ENCODE results near the gene RNF150. TPM values are rescaled to one million over a fixed set of nuclear protein-coding genes. Genes with fewer than 3 reads are reported as not detected.

RNF150 gene
- total RNA-seq, 1 donor = 16.4 TPM

GRCh38 chr4:141021397-141022110 is 111.7 kb downstream of the RNF150 start:
- TF ChIP-seq CTCF (IDR thresholded peaks at IDR 0.05; ENCODE audit: insufficient read depth, low read depth, low read length) = no peak
- H3K4me3 ChIP-seq (ENCODE audit: low read depth, low read length) = no peak overlapping the region
- DNase-seq (ENCODE audit: low read depth) = no peak

DNA sequence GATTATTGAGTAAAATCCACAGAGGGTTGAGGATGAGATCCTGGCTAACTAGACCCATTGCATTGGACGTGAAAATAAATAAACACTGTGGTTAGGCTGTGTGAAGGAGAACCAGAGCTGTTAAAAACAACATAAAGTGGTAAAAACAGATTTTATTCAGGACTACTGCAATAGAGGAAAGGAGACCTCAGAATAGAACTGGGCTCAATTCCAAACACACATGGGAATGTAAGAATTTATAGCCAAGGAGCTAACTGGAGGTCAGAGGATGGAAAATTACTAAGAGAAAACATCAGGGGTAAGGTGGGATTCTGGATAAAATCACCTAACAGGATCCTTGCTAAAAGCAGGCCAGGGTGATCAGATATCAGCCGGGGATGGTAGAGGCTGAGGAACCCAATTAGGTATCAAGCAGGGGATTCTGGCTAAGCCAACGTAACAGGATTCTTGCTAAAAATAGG is 112.4 kb downstream of the RNF150 start:
- TF ChIP-seq CTCF (IDR thresholded peaks at IDR 0.05; ENCODE audit: insufficient read depth, low read depth, low read length) = no peak
- peak; percentile 69 for DNase-seq (ENCODE audit: low read depth)

DNA sequence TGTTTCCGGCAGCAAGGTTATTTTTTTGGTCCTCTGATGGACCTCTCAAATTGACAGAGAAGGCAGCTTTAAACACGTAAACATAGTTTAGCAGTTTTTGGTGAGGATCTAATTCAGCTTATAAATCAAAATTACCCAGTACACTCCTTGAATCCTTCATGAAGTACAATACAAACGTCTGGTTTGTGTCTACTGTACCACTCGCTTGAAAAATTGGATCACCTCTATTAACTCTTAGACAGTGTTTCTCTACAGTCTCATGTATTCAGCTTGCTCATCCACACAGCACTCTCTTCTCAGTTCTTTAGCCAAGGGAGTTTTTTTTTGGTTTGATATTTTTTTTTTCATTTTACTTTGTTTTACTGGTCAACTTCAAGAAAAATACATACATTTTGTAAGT is 113.5 kb downstream of the RNF150 start:
- H3K4me3 ChIP-seq (ENCODE audit: low read depth, low read length) = no peak overlapping the region
- no peak for DNase-seq (ENCODE audit: low read depth)
- no peak for TF ChIP-seq CTCF (IDR thresholded peaks at IDR 0.05; ENCODE audit: insufficient read depth, low read depth, low read length)

More for the DNA sequence above, 112.4 kb downstream of the RNF150 start:
- no peak overlapping the region for H3K4me3 ChIP-seq (ENCODE audit: low read depth, low read length)

GRCh38 chr4:141016117-141016798 is 117.0 kb downstream of the RNF150 start:
- DNase-seq (ENCODE audit: low read depth) = no peak
- H3K4me3 ChIP-seq (ENCODE audit: low read depth, low read length) = no peak overlapping the region
- no peak for TF ChIP-seq CTCF (IDR thresholded peaks at IDR 0.05; ENCODE audit: insufficient read depth, low read depth, low read length)

DNA sequence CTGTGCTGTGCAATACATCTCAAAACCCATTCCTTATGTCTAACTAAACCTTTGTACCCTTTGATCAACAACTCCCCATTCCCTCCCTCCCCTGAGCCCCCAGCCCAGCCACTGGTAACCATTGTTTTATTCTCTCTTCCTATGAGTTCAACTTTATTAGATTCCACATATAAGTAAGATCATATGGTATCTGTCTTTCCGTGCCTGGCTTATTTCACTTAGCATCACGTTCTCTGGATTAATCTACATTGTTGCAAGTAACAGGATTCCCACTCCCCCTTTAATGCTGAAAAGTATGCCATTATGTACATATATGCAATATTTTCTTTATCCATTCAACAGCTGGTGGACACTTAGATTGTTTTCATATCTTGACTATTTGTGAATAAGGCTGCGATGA is 119.4 kb downstream of the RNF150 start:
- TF ChIP-seq CTCF (IDR thresholded peaks at IDR 0.05; ENCODE audit: insufficient read depth, low read depth, low read length) = no peak
- no peak for DNase-seq (ENCODE audit: low read depth)
- H3K4me3 ChIP-seq (ENCODE audit: low read depth, low read length) = no peak overlapping the region

DNA sequence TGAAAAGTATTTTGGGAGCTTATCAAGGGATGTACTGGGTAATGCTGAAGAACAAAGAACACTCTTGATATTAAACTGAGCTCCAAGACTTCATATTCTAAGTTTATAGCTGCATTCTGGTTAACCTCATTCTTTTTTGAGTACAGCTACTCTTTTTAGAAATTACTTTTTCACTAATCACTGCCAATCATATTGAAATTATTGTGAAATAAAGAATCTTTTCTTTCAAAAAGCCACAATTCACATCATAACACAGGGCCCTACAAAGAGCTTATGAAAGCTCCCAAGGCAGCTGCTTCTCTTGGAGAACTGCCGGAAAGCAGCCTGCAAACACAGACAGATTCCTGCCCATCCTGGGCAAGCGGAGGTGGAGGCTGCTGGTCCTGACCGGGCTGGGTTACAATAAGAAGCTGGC is 121.4 kb downstream of the RNF150 start:
- no peak overlapping the region for H3K4me3 ChIP-seq (ENCODE audit: low read depth, low read length)
- no peak for DNase-seq (ENCODE audit: low read depth)
- TF ChIP-seq CTCF (IDR thresholded peaks at IDR 0.05; ENCODE audit: insufficient read depth, low read depth, low read length) = no peak

Data from fibroblast of villous mesenchyme (primary cell).